NB4 (cell line): Measurements from ENCODE around the gene ATG9B.

ENCODE experiments used
- MAX ChIP-seq: IDR thresholded peaks from 2 replicates; pipeline ENCODE4 v1.6.1; 2011; ENCODE audit warnings: low read depth, low read length
- POLR2A ChIP-seq: IDR thresholded peaks from 2 replicates; pipeline ENCODE4 v1.6.1; 2011; ENCODE audit warnings: mild to moderate bottlenecking; ENCODE audit not compliant: insufficient read length; ENCODE audit errors: extremely low read depth
- TF ChIP-seq, protein P1 (sequence below): IDR thresholded peaks from one replicate; pipeline ENCODE4 v1.5.1; 2012; ENCODE audit warnings: low read depth, low read length

DNA sequence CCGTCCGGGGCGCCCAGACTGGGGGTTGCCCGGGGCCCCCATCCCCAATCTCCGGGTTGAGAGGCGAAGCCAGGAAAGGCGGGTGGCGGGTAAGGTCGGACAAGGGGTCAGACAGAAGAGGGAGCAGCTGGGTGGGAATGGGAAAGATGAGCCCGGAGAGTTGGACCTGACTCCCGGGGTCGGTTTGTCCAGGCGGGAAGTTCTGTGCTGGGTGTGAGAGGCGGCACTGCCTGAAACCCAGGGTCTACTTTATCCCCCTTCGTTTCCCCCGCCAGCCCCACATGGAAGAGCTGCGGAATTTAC, 35.8 kb upstream of the ATG9B start:
- TF ChIP-seq, protein P1, sequence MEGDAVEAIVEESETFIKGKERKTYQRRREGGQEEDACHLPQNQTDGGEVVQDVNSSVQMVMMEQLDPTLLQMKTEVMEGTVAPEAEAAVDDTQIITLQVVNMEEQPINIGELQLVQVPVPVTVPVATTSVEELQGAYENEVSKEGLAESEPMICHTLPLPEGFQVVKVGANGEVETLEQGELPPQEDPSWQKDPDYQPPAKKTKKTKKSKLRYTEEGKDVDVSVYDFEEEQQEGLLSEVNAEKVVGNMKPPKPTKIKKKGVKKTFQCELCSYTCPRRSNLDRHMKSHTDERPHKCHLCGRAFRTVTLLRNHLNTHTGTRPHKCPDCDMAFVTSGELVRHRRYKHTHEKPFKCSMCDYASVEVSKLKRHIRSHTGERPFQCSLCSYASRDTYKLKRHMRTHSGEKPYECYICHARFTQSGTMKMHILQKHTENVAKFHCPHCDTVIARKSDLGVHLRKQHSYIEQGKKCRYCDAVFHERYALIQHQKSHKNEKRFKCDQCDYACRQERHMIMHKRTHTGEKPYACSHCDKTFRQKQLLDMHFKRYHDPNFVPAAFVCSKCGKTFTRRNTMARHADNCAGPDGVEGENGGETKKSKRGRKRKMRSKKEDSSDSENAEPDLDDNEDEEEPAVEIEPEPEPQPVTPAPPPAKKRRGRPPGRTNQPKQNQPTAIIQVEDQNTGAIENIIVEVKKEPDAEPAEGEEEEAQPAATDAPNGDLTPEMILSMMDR = no peak
- TF ChIP-seq POLR2A (no peak), MAX (no peak)
